ENCODE data around the gene LTBP1. TPM values are rescaled to one million over a fixed set of nuclear protein-coding genes. Genes with fewer than 3 reads are reported as not detected.

Gene LTBP1
- total RNA-seq, 1 donor from 2014 or later = 327 TPM

DNA sequence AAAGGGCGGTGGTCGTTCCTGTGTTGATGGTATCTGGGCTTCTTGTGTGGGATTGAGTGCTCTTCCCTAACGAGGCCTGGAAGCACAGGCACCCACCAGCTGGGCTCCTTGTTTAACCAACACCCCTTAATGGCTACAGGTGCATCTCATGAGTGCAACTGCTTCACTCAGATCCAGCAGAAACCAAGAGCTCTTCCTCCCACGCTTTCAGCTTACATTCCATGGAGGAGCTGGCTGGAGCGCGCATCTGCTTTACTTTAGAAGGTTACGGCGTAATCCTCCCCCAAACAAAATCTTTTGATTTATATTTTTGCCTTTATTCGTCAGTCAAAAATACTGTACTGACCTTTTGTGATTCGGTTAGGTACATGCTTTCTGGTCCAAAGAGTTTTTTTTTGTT is 174.7 kb downstream of the LTBP1 start:
- H3K36me3 Mint-ChIP-seq (ENCODE audit: low read depth, unreplicated experiment) = peaks cover 49% of the 10 kb centered on the region
- H3K4me3 Mint-ChIP-seq (ENCODE audit: unreplicated experiment) = no peak overlapping the region
- DNase-seq (ENCODE audit: low spot score) = no peak
- peaks cover 5% of the 10 kb centered on the region for H3K4me1 Mint-ChIP-seq (ENCODE audit: unreplicated experiment)
- no peaks in the 10 kb centered on the region for H3K9me3 Mint-ChIP-seq (ENCODE audit: unreplicated experiment)
- TF ChIP-seq, protein P1, sequence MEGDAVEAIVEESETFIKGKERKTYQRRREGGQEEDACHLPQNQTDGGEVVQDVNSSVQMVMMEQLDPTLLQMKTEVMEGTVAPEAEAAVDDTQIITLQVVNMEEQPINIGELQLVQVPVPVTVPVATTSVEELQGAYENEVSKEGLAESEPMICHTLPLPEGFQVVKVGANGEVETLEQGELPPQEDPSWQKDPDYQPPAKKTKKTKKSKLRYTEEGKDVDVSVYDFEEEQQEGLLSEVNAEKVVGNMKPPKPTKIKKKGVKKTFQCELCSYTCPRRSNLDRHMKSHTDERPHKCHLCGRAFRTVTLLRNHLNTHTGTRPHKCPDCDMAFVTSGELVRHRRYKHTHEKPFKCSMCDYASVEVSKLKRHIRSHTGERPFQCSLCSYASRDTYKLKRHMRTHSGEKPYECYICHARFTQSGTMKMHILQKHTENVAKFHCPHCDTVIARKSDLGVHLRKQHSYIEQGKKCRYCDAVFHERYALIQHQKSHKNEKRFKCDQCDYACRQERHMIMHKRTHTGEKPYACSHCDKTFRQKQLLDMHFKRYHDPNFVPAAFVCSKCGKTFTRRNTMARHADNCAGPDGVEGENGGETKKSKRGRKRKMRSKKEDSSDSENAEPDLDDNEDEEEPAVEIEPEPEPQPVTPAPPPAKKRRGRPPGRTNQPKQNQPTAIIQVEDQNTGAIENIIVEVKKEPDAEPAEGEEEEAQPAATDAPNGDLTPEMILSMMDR (IDR thresholded peaks at IDR 0.05; ENCODE audit: unreplicated experiment) = no peak
- H3K27me3 Mint-ChIP-seq (ENCODE audit: unreplicated experiment) = no peaks in the 10 kb centered on the region
- no peak overlapping the region for H3K27ac Mint-ChIP-seq (ENCODE audit: unreplicated experiment)

DNA sequence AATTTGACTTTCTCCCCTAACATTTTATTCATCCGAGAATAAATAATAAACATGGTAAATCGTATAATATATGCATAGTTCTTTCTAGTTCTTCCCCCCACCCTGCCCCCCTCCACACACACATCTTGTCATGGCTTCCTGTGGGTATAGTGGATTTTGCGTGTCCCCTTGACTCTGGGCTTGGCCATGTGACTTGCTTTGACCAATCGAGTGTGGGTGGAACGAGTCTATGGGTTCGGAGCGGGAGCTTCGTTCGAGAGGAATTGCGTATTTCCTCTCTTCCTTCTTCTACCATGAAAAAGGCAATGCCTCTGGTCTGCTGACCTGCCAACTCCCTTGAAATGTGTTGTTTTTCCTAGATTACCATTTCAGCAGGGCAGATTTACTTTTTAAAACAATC is 175.2 kb downstream of the LTBP1 start:
- Mint-ChIP-seq H3K9me3 (ENCODE audit: unreplicated experiment) (no peaks in the 10 kb centered on the region), H3K4me3 (ENCODE audit: unreplicated experiment) (peak overlapping the region; percentile 68), H3K36me3 (ENCODE audit: low read depth, unreplicated experiment) (peaks cover 47% of the 10 kb centered on the region), H3K27ac (ENCODE audit: unreplicated experiment) (no peak overlapping the region), H3K4me1 (ENCODE audit: unreplicated experiment) (peaks cover 8% of the 10 kb centered on the region), H3K27me3 (ENCODE audit: unreplicated experiment) (no peaks in the 10 kb centered on the region)
- TF ChIP-seq, protein P1 (IDR thresholded peaks at IDR 0.05; ENCODE audit: unreplicated experiment) = no peak
- no peak for DNase-seq (ENCODE audit: low spot score)

GRCh38 chr2:33122726-33123125 is 176.0 kb downstream of the LTBP1 start:
- no peaks in the 10 kb centered on the region for H3K9me3 Mint-ChIP-seq (ENCODE audit: unreplicated experiment)
- TF ChIP-seq, protein P1 (IDR thresholded peaks at IDR 0.05; ENCODE audit: unreplicated experiment) = no peak
- H3K27me3 Mint-ChIP-seq (ENCODE audit: unreplicated experiment) = peaks cover 3% of the 10 kb centered on the region
- no peak for DNase-seq (ENCODE audit: low spot score)
- no peak overlapping the region for H3K4me3 Mint-ChIP-seq (ENCODE audit: unreplicated experiment)
- H3K27ac Mint-ChIP-seq (ENCODE audit: unreplicated experiment) = peak overlapping the region; percentile 4
- peaks cover 47% of the 10 kb centered on the region for H3K36me3 Mint-ChIP-seq (ENCODE audit: low read depth, unreplicated experiment)
- peaks cover 16% of the 10 kb centered on the region for H3K4me1 Mint-ChIP-seq (ENCODE audit: unreplicated experiment)

- DNase-seq (ENCODE audit: low spot score) = no peak
- Mint-ChIP-seq H3K4me1 (ENCODE audit: unreplicated experiment) (peaks cover 19% of the 10 kb centered on the region), H3K9me3 (ENCODE audit: unreplicated experiment) (no peaks in the 10 kb centered on the region), H3K27me3 (ENCODE audit: unreplicated experiment) (peaks cover 3% of the 10 kb centered on the region), H3K4me3 (ENCODE audit: unreplicated experiment) (no peak overlapping the region), H3K27ac (ENCODE audit: unreplicated experiment) (no peak overlapping the region), H3K36me3 (ENCODE audit: low read depth, unreplicated experiment) (peaks cover 49% of the 10 kb centered on the region)
- TF ChIP-seq, protein P1 (IDR thresholded peaks at IDR 0.05; ENCODE audit: unreplicated experiment) = no peak
These were observed 176.5 kb downstream of the LTBP1 start for GRCh38 chr2:33123216-33123615.

DNA sequence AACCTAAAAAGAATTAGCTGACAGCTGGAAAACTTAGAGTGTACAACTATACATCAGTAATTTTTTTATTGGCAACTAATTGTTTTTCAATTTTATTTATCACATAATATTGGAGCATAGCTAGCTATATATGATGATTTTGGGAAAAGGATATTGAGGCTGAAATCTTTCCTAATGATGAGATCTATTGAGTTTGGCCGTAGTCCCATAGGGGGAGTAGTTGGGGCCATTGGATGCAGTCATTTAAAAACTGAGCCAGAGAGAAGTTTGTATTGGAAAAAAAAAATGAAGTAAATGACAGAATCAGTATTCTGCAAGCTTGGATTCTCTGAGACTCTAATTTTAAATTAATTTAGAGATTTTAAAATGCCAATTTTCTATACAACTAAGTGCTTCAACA is 179.8 kb downstream of the LTBP1 start:
- H3K4me1 Mint-ChIP-seq (ENCODE audit: unreplicated experiment) = peaks cover 26% of the 10 kb centered on the region
- no peak overlapping the region for H3K4me3 Mint-ChIP-seq (ENCODE audit: unreplicated experiment)
- no peak for DNase-seq (ENCODE audit: low spot score)
- no peaks in the 10 kb centered on the region for H3K9me3 Mint-ChIP-seq (ENCODE audit: unreplicated experiment)
- TF ChIP-seq, protein P1 (IDR thresholded peaks at IDR 0.05; ENCODE audit: unreplicated experiment) = no peak
- H3K27me3 Mint-ChIP-seq (ENCODE audit: unreplicated experiment) = peaks cover 3% of the 10 kb centered on the region
- peaks cover 48% of the 10 kb centered on the region for H3K36me3 Mint-ChIP-seq (ENCODE audit: low read depth, unreplicated experiment)
- no peak overlapping the region for H3K27ac Mint-ChIP-seq (ENCODE audit: unreplicated experiment)
